Common myeloid progenitor, CD34-positive (primary cell): ENCODE results near the gene ELF2.
"Not testable (repeated sequence)": the region's sequence is repeated elsewhere in the genome, so short reads cannot be mapped to it uniquely, and the experiment has no call there.

Experiments
- CTCF ChIA-PET: fragments of 350-600 bp; sonication (Branson Sonifier 250); formaldehyde crosslinking; loops from one replicate; lab custom pipeline; 2021; ENCODE audit warnings: antibody characterized with exemption; lab: Charles Lee
- POLR2A ChIA-PET: fragments of 350-600 bp; sonication (Branson Sonifier 250); formaldehyde crosslinking; loops from one replicate; lab custom pipeline; 2021; ENCODE audit warnings: antibody characterized with exemption; lab: Charles Lee
- DNase-seq, 3 donors: peaks; one replicate each; pipeline versions ENCODE4 v3.0.0 to v3.0.0-alpha.2; 2013
- H3K27ac ChIP-seq, 2 experiments: 1 replicate in 1 of 2; 2 replicates in 1 of 2; pipeline ENCODE4 v1.7.0; 2013; ENCODE audit warnings: inconsistent platforms in 2 of 2, low read length in 2 of 2, mild to moderate bottlenecking in 2 of 2, low read depth in 1 of 2, moderate library complexity in 1 of 2; ENCODE audit not compliant: severe bottlenecking in 2 of 2, insufficient read depth in 1 of 2, poor library complexity in 1 of 2
- H3K27me3 ChIP-seq, 5 experiments: replicated peaks in 2 of 5; 1 replicate in 3 of 5; 2 replicates in 2 of 5; pipeline versions ENCODE4 v1.6.1 to v1.7.0; 2013; ENCODE audit warnings: low read length in 4 of 5, mild to moderate bottlenecking in 2 of 5, moderate library complexity in 2 of 5, inconsistent platforms in 1 of 5; ENCODE audit not compliant: insufficient read depth in 5 of 5, control insufficient read depth in 4 of 5
- H3K36me3 ChIP-seq, 4 experiments: 1 replicate in 2 of 4; 2 replicates in 2 of 4; pipeline versions ENCODE4 v1.6.1 to v1.7.0; 2013; ENCODE audit warnings: low read length in 3 of 4, control low read depth in 1 of 4, mild to moderate bottlenecking in 1 of 4; ENCODE audit not compliant: control insufficient read depth in 4 of 4, insufficient read depth in 4 of 4
- H3K4me1 ChIP-seq, 4 experiments: 1 replicate in 3 of 4; 2 replicates in 1 of 4; pipeline versions ENCODE4 v1.6.1 to v1.7.1; 2013; ENCODE audit warnings: low read length in 3 of 4, mild to moderate bottlenecking in 3 of 4, control low read depth in 1 of 4, inconsistent platforms in 1 of 4, moderate library complexity in 1 of 4; ENCODE audit not compliant: control insufficient read depth in 4 of 4, insufficient read depth in 4 of 4; ENCODE audit errors: control extremely low read depth in 1 of 4
- H3K4me3 ChIP-seq, 7 experiments: 1 replicate in 4 of 7; 2 replicates in 3 of 7; pipeline versions ENCODE4 v1.5.1 to v1.7.0; 2013; ENCODE audit warnings: mild to moderate bottlenecking in 7 of 7, low read length in 6 of 7, moderate library complexity in 6 of 7, inconsistent platforms in 2 of 7, low read depth in 2 of 7, control low read depth in 1 of 7; ENCODE audit not compliant: insufficient read depth in 4 of 7, control insufficient read depth in 1 of 7; ENCODE audit errors: extremely low read depth in 1 of 7
- H3K9me3 ChIP-seq, 5 experiments: 1 replicate in 4 of 5; 2 replicates in 1 of 5; pipeline versions ENCODE4 v1.6.1 to v1.7.1; 2013; ENCODE audit warnings: low read length in 4 of 5, mild to moderate bottlenecking in 2 of 5, inconsistent platforms in 1 of 5, low read depth in 1 of 5, moderate library complexity in 1 of 5; ENCODE audit not compliant: control insufficient read depth in 4 of 5, insufficient read depth in 2 of 5; ENCODE audit errors: control extremely low read depth in 1 of 5
- WGBS: methylation state at CpG from one replicate; pipeline ENCODE4 v1.1.5; 2013; ENCODE audit not compliant: insufficient coverage; 5-methylcytosine and 5-hydroxymethylcytosine counted together

The ELF2 gene

DNA sequence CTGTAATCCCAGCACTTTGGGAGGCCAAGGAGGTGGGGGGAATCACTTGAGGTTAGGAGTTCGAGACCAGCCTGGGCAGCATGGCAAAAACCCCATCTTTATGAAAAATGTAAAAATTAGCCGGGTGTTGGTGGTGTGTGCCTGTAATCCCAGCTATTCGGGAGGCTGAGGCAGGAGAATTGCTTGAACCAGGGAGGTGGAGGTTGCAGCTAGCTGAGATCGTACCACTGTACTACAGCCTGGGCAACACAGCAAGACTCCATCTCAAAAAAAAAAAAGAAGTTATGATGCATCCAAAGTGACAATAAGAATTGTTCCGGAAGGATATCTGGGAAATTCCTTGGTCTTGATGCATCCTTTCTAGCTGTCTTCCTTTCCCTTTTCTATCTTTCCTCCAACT, 154.2 kb downstream of the ELF2 start:
- H3K4me3 ChIP-seq, result no peak overlapping the region
- no peak for DNase-seq
- CTCF ChIA-PET, result interaction anchor here (0.6 to 1.1 kb wide), 3 partner anchors 64 to 204 kb away, joined by 3 read pairs; no protein-coding TSS in a partner anchor
- H3K27me3 ChIP-seq, result no peaks in the 10 kb centered on the region
- no peak overlapping the region for H3K27ac ChIP-seq
- H3K9me3 ChIP-seq, result no peaks in the 10 kb centered on the region
- POLR2A ChIA-PET, result no interaction called here
- H3K4me1 ChIP-seq, result peaks cover 5 to 21% (median 8%) of the 10 kb centered on the region in 4 experiments
- WGBS, result 100% methylated on average over 2 of the region's 5 CpGs
- peaks cover 1 to 34% (median 5%) of the 10 kb centered on the region in 4 experiments for H3K36me3 ChIP-seq

- not testable (repeated sequence) for H3K9me3 ChIP-seq, H3K27me3 ChIP-seq, H3K27ac ChIP-seq, H3K4me3 ChIP-seq, DNase-seq
- ChIA-PET POLR2A (interaction anchor here (0.6 kb wide), 1 partner anchor 282 kb away, joined by 3 read pairs; no protein-coding TSS in a partner anchor), CTCF (interaction anchor here (1.4 to 4.1 kb wide), 3 partner anchors 9 to 24 kb away, joined by 3 to 21 read pairs (median 6); no protein-coding TSS in a partner anchor)
- Histone ChIP-seq H3K36me3 (peaks cover 0 to 34% (median 5%) of the 10 kb centered on the region in 4 experiments), H3K4me1 (peaks cover 7 to 23% (median 11%) of the 10 kb centered on the region in 4 experiments)
- 93% methylated on average over 9 of the region's 12 CpGs for WGBS
These were observed 155.9 kb downstream of the ELF2 start for GRCh38 chr4:139021071-139021470.

- H3K4me1 ChIP-seq, result peaks cover 7 to 23% (median 11%) of the 10 kb centered on the region in 4 experiments
- no peak for DNase-seq
- no peak overlapping the region for H3K27ac ChIP-seq
- no peaks in the 10 kb centered on the region for H3K9me3 ChIP-seq
- H3K27me3 ChIP-seq, result no peaks in the 10 kb centered on the region
- CTCF ChIA-PET, result interaction anchor here (1.2 to 4.1 kb wide), 4 partner anchors 8 to 24 kb away, joined by 3 to 21 read pairs (median 4); no protein-coding TSS in a partner anchor
- POLR2A ChIA-PET, result no interaction called here
- H3K4me3 ChIP-seq, result no peak overlapping the region
- H3K36me3 ChIP-seq, result peaks cover 0 to 34% (median 5%) of the 10 kb centered on the region in 4 experiments
- WGBS, result 91% methylated on average over 4 of the region's 4 CpGs
These were observed 156.6 kb downstream of the ELF2 start for GRCh38 chr4:139020384-139020783.

DNA sequence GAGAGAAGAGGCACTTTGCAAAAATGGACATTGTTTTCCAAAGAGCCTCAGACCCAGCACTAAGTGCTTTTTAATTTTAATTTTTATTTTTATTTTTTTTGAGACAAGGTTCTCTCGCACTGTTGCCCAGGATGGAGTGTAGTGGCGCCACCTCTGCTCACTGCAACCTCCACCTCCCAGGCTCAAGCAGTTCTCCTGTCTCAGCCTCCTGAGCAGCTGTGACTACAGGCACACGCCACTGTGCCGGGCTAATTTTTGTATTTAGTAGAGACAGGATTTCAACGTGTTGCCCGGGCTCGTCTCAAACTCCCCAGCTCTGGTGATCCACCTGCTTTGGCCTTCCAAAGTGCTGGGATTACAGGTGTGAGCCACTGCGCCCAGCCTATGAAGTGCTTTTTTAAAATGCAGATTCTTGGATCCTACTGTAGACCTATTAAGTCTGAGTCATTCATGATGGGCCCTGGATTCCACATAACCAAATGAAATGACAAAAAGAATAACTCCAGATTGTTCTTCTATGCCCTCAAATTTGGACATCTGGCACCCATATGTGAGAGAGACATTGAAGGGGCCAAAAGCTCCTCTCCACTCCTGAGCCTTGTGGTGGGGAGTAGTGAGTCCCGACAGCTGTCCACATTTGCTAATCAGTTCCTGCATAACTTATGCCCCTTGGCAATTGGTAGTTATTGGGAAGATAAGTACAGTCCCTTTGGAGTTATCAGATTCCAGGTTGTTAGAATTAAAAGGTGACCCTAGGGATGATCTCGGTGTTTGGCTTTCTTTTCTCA, 157.9 kb downstream of the ELF2 start:
- H3K9me3 ChIP-seq, result no peaks in the 10 kb centered on the region
- H3K27me3 ChIP-seq, result no peaks in the 10 kb centered on the region
- ChIA-PET POLR2A (no interaction called here), CTCF (interaction anchor here (1.2 to 4.1 kb wide), 2 partner anchors 9 to 11 kb away, joined by 3 to 21 read pairs; no protein-coding TSS in a partner anchor)
- 93% methylated on average over 8 of the region's 10 CpGs for WGBS
- H3K27ac ChIP-seq, result no peak overlapping the region
- H3K4me1 ChIP-seq, result peaks cover 13 to 35% (median 21%) of the 10 kb centered on the region in 4 experiments
- DNase-seq, result no peak
- peak overlapping the region in 1 of 7 experiments; percentile 55 for H3K4me3 ChIP-seq
- peaks cover 0 to 34% (median 4%) of the 10 kb centered on the region in 4 experiments for H3K36me3 ChIP-seq

- peak overlapping the region in 1 of 2 experiments; percentile 9 for H3K27ac ChIP-seq
- H3K27me3 ChIP-seq, result no peaks in the 10 kb centered on the region
- no peak for DNase-seq
- CTCF ChIA-PET, result interaction anchor here (0.7 to 4.1 kb wide), 3 partner anchors 12 to 326 kb away, joined by 3 to 21 read pairs (median 4); no protein-coding TSS in a partner anchor
- no peaks in the 10 kb centered on the region for H3K9me3 ChIP-seq
- peak overlapping the region in 3 of 7 experiments; percentile 11 to 55 (median 15) for H3K4me3 ChIP-seq
- H3K36me3 ChIP-seq, result peaks cover 0 to 31% (median 4%) of the 10 kb centered on the region in 4 experiments
- peaks cover 13 to 40% (median 21%) of the 10 kb centered on the region in 4 experiments for H3K4me1 ChIP-seq
- POLR2A ChIA-PET, result no interaction called here
These were observed 158.5 kb downstream of the ELF2 start for GRCh38 chr4:139018501-139018900.

DNA sequence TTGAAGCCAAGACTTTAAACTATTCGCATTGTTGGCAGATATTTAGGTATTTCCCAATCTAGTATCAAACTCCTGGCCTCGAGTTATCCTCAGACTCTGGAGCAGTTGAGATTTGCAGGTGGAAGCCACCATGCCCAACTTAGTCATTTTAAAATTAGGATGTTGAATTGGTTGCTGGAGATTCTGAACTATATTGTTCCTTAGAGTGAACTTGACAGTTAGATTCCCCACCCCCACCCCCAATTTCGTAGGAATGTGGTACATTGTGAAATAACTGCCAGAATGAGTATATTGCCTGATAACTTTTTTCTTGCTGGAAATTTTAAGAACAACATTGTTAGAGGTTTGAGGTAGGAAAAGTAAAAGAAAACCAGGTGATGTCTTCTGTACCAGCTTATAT, 159.2 kb downstream of the ELF2 start:
- ChIA-PET POLR2A (no interaction called here), CTCF (interaction anchor here (0.7 to 4.1 kb wide), 4 partner anchors 13 to 325 kb away, joined by 3 to 21 read pairs (median 4); no protein-coding TSS in a partner anchor)
- peak overlapping the region in 1 of 2 experiments; percentile 9 for H3K27ac ChIP-seq
- WGBS, result 90% methylated on average over 2 of the region's 3 CpGs
- peaks cover 0 to 26% (median 4%) of the 10 kb centered on the region in 4 experiments for H3K36me3 ChIP-seq
- no peaks in the 10 kb centered on the region for H3K27me3 ChIP-seq
- no peaks in the 10 kb centered on the region for H3K9me3 ChIP-seq
- peak overlapping the region in 4 of 7 experiments; percentile 2 to 55 (median 20) for H3K4me3 ChIP-seq
- DNase-seq, result peak in 2 of 3 donors; percentile 19
- peaks cover 13 to 40% (median 21%) of the 10 kb centered on the region in 4 experiments for H3K4me1 ChIP-seq
